GM18907 (cell line): Measurements from ENCODE around the gene GDPD3.
"Not testable (repeated sequence)": the region's sequence is repeated elsewhere in the genome, so short reads cannot be mapped to it uniquely, and the experiment has no call there.

Experiments used
- ATAC-seq: cut with Tn5 transposase; IDR thresholded peaks from one replicate; pipeline ENCODE4 v1.9.1; 2021; ENCODE audit warnings: mild to moderate bottlenecking, moderate library complexity; ENCODE audit not compliant: unreplicated experiment

Gene GDPD3

DNA sequence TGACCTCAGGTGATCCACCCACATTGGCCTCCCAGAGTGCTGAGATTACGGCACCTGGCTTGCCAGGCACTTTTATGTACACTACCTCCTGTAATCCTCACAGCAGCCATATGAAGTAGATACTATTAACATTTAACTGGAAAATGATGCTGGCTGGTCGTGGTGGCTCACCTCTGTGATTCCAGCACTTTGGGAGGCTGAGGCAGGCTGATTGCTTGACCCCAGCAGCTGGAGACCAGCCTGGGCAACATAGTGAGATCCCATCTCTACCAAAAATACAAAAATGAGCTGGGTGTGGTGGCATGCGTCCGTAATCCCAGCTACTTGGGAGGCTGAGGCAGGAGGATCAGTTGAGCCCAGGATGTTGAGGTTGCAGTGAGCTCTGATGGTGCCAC, 11.6 kb upstream of the GDPD3 start:
- no peak for ATAC-seq

DNA sequence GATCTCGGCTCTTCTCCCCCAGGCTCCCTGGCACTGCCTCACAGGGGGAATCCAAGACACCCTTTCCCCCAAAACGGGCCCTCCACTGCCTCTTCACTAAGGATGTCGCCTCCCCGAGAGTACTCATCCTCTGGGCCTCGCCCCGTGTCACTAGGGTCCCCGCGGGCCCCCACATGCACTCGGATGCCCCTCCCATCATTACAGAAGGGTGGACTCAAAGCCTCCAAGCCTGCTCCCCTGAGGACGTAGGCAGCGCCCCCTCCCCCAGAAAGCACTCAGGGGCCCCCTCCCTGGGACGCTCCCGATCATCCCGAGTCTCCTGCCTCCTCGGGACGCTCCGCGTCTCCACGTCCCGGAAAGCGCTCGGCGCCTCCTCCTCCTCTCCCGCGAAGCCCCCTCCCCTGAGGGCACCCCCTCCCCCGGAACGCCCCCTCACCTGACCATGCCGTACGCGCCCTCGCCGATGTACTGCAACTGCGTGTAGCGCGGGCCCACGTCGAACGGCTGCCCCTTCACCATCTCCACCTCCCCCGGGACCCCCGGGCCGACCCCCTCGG, 9.3 kb upstream of the GDPD3 start:
- ATAC-seq: peak; percentile 5

GRCh38 chr16:30121741-30122571, 8.6 kb upstream of the GDPD3 start:
- no peak for ATAC-seq

GRCh38 chr16:30120340-30121105, 7.2 kb upstream of the GDPD3 start:
- ATAC-seq: no peak

DNA sequence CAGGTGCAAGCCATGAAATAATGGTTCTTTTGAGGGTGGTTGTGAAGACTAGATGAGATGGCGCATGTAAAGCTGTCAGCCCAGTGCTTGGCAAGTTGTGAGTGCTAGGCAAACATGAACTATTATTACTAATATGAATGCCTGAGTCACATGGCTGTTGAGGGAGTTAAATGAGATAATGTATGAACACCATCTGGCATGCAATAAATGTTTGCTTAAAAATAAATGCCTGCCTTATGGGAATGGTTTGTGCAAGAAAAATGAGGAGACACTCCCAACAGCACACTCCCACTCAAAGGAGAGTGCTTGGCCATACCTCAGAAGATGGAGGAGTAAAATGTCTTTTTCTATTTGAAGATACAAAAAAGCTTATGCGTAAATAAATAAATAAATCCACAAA, 6.1 kb upstream of the GDPD3 start:
- no peak for ATAC-seq

- ATAC-seq: no peak
Observed at GRCh38 chr16:30117768-30118167, 4.4 kb upstream of the GDPD3 start.

DNA sequence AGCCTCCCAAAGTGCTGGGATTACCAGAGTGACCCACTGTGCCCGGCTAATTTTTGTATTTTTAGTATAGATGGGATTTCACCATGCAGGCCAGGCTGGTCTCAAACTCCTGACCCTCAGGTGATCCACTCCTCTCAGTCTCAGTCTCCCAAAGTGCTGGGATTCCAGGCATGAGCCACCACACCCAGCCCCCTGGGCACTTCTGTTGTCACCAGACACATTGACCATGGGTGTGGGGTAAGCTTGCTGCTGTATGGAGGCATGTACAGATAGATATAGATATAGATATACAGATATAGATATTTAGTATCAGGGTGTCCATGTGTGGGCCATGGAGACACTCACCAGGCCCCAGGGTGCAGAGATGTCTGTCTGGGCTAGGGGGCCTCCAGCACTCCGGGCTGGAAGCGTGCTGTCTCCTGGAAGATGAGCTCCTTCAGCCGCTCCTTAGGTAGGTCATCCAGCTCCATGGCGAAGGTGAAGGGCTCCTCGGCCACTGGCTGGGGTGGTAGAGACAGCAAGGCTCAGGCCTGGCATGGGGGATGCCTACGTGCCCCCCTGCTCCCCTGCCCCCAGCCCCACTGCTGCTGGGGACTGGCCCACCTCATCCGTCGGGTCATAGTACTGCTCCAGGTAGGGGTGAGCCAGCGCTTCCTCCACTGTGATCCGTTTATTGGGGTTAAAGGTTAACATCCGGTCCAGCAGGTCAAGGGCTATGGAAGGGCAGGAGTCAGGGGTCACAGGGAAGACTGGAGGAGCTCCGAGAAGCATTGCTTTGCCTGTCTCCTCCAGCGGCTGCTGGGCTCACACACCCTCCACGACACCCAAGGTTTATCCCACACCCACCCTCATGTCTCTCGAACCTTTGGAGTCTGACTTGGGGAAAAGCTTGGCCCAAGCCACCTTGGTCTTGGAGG, 3.2 kb upstream of the GDPD3 start:
- ATAC-seq: no peak

DNA sequence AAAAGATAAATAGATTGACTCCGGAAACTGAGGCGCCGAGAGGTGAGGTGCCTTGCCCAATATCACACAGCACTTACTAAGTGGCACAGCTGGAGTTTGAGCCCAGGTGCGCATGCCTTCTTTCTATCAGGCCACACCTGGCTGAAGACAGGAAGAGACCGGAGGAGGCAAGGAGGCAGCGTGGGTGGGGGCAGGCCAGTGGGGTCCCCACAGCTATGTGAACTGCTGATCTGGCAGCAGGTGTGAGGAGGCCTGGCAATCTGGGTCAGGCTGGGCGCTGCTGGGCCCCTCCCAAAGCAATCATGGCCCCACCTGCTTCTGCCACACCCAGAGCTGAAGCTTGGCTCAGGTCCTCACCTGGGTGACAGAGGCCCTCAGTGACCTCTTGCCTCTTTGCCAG, 1.9 kb upstream of the GDPD3 start:
- ATAC-seq: no peak

- not testable (repeated sequence) for ATAC-seq
Observed at GRCh38 chr16:30114833-30115232, 1.5 kb upstream of the GDPD3 start.

DNA sequence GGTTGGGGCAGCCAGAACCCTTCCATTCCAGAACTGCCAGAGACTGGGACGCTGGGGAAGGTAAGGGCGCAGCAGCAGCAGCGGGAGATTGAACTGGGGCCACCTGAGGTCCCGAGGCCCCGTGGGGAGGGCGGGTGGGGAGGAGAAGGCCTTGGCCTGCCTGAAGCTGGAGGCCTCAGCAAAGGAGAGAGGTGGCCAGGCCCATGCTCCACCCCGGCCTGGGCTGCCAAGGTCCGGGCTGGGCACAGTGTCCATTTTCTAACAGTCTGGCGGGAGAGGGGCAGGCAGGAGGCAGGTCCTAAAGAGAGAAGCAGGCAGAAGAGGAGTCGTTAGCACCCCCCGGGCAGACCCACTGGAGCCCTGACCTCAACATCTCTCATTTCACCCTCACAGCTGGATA, 1.1 kb upstream of the GDPD3 start:
- no peak for ATAC-seq

DNA sequence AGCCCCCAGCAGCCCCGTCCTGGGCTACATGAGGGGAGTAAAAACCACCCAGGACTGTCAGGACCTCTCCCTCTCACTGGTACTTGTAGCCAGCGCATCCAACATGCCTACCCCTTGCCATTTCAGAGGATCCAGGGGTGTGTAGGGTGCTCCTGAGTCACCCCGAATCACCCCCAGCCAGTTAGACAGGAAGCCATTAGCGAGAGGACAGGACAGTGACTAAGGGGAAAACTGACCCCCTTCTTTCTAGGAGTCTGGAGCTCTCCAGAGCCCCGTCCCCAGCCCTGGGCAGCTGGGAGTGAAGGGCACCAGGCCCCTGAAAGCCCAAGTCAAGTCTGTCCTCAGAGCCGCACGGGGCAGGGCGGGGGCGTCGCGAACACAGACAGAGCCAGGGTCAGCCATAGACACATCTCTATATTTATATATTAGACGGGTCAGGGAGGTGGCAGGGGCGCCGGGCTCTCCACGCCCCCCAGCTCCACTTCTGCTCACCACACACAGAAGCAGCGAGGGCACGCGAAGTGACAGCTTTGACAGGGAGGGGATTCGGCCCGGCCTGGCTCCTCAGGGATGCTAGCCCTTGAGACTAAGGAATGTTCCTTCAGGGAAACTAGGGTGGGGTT, 485 bp upstream of the GDPD3 start:
- no peak for ATAC-seq

DNA sequence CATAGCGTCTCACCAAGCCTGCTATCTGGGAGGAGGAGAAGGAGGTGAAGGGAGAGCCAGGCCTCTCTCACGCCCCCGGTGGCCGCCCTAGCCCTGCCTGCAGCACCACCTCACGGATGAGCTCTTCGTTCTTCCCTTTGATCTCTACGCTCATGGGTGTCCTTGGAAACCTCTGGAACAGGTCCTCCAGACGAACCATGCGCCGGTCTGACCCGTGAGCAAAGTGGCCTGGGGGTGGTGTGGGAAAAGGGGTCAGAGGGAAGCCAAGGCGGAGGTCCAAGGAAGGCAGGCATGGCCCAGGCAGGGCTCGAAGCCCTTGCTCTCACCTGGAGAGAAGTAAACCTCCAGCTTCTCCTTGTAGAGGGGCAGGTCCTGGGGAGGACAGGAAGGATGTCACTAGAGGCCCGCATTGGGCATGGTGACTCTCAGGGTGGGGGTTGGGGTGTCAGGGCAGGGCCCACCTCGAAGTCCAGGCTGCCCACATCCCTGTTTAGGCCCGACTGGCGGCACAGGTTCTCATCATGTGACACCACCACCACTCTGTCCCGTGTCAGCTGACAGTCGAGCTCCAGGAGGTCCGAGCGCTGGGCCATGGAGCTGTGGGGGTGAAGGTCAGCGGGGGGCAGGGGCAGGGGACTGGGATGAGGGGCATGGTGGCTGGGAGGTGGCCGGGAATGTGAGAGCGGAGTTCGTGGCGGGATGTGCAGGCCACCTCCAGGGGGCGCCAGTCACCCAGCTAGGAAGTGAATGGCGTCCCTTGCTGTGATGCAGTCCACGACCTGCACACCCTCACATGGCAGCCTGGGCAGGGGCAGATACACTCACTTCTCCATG, 923 bp downstream of the GDPD3 start:
- ATAC-seq: no peak

DNA sequence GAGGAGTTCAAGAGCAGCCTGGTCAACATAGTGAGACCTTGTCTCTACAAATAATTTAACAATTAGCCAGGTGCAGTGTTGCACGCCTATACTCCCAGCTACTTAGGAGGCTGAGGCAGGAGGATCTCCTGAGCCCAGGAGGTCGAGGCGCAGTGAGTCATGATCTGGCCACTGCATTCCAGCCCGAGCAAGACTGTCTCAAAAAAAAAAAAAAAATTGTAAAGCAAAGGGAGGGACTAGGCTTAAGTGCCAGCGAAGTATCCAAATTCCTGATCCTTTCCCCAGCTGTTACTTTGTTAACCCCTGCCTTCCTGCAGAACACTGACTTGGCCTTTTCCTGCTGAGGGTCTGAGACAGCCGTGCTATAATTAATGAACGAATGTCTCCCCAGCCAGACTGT, 2.7 kb downstream of the GDPD3 start:
- no peak for ATAC-seq

DNA sequence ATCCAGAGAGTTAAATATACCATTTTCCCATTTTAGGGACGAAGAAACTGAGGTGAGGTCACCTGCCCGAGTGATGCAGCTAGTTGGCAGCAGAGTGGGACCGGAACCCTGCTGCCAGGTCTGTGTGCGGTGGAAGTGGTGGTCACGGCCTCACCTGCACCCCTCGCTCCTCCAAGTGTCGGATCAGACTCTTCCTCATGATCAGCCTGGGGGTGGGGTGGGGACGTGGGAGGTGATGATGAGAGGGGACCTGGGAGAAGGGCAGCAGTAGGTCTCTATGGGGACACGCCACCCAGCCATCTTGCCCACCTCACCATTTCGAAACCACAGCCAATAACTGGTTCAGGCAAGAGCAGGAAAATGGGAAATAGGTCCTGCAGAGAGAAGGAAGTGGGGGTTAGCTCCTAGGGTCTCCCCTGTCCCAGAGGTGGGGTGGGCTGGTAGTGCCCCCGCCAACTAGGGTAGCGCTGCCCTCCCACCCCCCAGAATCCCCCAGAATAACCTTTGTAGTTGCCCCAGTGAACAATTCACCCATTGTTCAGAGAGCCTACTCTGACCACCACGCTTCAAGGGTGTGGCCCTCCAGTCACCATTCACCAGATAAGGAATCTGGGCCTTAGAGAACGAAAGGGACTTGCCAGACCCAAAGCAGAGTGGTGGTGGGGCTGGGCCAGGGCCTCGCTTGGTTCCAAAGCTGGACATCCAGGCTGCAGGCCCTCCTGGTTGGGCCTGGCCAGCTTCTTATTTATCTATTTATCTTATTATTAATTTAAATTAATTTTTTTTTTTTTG, 5.1 kb downstream of the GDPD3 start:
- ATAC-seq: no peak

GRCh38 chr16:30104492-30104891, 8.8 kb downstream of the GDPD3 start:
- ATAC-seq: no peak

GRCh38 chr16:30104090-30104489, 9.2 kb downstream of the GDPD3 start:
- ATAC-seq: no peak

DNA sequence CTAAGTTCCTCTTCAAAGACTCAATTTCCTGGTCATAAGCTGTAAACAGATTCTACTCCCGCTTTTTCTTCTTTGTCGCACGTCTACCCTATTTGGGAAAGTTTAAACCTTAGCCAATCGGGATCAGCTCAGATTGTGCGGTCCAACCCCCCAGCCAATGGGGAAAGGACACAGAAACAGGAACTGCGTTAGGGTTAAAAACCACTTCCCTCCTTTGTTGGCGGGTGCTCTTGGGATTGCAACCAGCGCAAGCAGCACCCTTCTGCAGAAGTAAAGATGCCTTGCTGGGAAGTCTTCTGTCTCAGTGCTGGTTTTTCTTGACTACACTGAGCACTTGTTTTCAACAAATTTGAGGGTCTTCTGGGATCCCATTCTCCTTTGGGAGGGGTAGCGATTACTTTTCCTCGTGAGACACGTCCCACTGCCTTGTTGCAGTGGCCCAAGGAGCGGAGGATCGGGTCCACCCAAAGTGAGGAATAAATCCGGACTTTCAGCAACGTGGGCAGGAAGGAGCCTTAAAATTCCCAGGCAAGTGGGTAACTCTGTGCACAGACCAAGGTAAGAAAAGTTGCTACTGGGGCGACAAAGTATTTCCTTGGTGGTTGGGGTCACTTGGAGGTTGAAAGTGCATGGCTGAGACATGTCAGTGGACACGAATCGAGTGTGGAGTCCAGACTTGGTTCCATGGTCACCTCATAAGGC, 16.3 kb downstream of the GDPD3 start:
- ATAC-seq: no peak
